Adrenal gland (tissue), 12 donors: Measurements from ENCODE around the gene RBL2. TPM values are rescaled to one million over a fixed set of nuclear protein-coding genes. Genes with fewer than 3 reads are reported as not detected.

Source experiments
- DNase-seq, 7 donors: peaks; one replicate each; pipeline ENCODE4 v3.0.0-alpha.2; 2019 to 2020
- H3K27ac ChIP-seq, 5 donors: fragments of 200-600 bp; sonication (generic) in 4 of 5; 1 replicate in 3 of 5; 2 replicates in 2 of 5; pipeline versions ENCODE4 v1.5.1 to v1.8.0; 2016 to 2020; ENCODE audit warnings: mild to moderate bottlenecking in 1 of 5
- H3K27me3 ChIP-seq: fragments of 200-600 bp; 2 replicates; pipeline ENCODE4 v1.8.0; 2021
- H3K36me3 ChIP-seq, 2 donors: fragments of 200-600 bp; replicated peaks in 1 of 2; 1 replicate in 1 of 2; 2 replicates in 1 of 2; pipeline versions ENCODE4 v1.5.1 to v1.8.0; 2018 to 2022
- H3K4me1 ChIP-seq, 2 donors: fragments of 200-600 bp; replicated peaks in 1 of 2; 1 replicate in 1 of 2; 2 replicates in 1 of 2; pipeline versions ENCODE4 v1.5.1 to v1.8.0; 2018 to 2021
- H3K4me3 ChIP-seq, 4 donors: fragments of 200-600 bp; sonication (generic) in 3 of 4; one replicate each; pipeline ENCODE4 v1.5.1; 2016 to 2018
- H3K9me3 ChIP-seq, 3 donors: fragments of 200-600 bp; sonication (generic) in 1 of 3; replicated peaks in 1 of 3; 1 replicate in 2 of 3; 2 replicates in 1 of 3; pipeline versions ENCODE4 v1.5.1 to v1.8.0; 2016 to 2021
- CTCF ChIP-seq, 6 experiments: fragments of 450-650 bp in 4 of 6; fragments of 200-600 bp in 2 of 6; sonication (generic) in 1 of 6; IDR thresholded peaks; 1 replicate in 5 of 6; 2 replicates in 1 of 6; pipeline versions ENCODE4 v1.5.1 to v1.8.0; 2016 to 2021; ENCODE audit warnings: antibody characterized with exemption in 6 of 6, mild to moderate bottlenecking in 2 of 6, moderate library complexity in 1 of 6
- POLR2A ChIP-seq, 2 donors: fragments of 450-650 bp; IDR thresholded peaks; one replicate each; pipeline ENCODE4 v1.6.1; 2017; ENCODE audit warnings: antibody characterized with exemption in 2 of 2, mild to moderate bottlenecking in 2 of 2, moderate library complexity in 1 of 2
- WGBS, 4 donors: extraction: QIAGEN DNeasy Blood & Tissue Kit in 2 of 4; methylation state at CpG; one replicate each; pipeline versions ENCODE4 v1.1.5 to v1.1.7; 2013 to 2017; 5-methylcytosine and 5-hydroxymethylcytosine counted together
- intact Hi-C, 2 donors: fragments of 100-400 bp; cut with DNase I; formaldehyde crosslinking; loops; one replicate each; pipeline versions ENCODE4 v1.14.1 to v1.15.0; 2022 to 2023
- polyA plus RNA-seq, 3 donors: library from polyadenylated mRNA; stranded (reverse); fragments of 200-250 nt in 2 of 3; fragments of 350-450 nt in 1 of 3; fragmentation: Illumina TruSeq in 1 of 3; extraction: RNeasy Lipid Tissue Mini Kit (QIAGEN cat#74804) in 1 of 3; gene quantifications; one replicate each; pipeline ENCODE4 v1.2.3, GENCODE V29; 2013 to 2014
- total RNA-seq, 9 donors: library from RNA; depleted of rRNA in 4 of 9; stranded (reverse); fragments of >200 nt in 4 of 9; fragments of 120-200 nt in 1 of 9; fragmentation: NEBNext Ultra II Directional in 1 of 9; extraction: Animal tissue kit (Norgen Biotek cat#: 25700) in 1 of 9; gene quantifications; one replicate each; pipeline versions ENCODE4 v1.1.0 to v1.2.4, GENCODE V29; 2013 to 2023
- donor health status: healthy with polysubstance abuse.
- donor health status: Bipolar disorder and iron deficiency.
- donor health status: DM: yes; HTN: yes; CAD: no.
- donor health status: DM: no; HTN: no; CAD: no.
- donor health status: DM: no; HTN: no; CAD: no.
- donor health status: DM: yes; HTN: yes; CAD: no.

RBL2 gene
- total and polyA plus RNA-seq, 12 donors: 28.2 to 78.3 (median 48.6) TPM

GRCh38 chr16:53458635-53459034 is 24.4 kb downstream of the RBL2 start:
- Histone ChIP-seq H3K36me3 (peaks cover 0 to 75% of the 10 kb centered on the region in 2 donors), H3K27me3 (no peaks in the 10 kb centered on the region), H3K4me3 (no peak overlapping the region), H3K27ac (no peak overlapping the region), H3K9me3 (no peaks in the 10 kb centered on the region), H3K4me1 (no peaks in the 10 kb centered on the region)
- DNase-seq: no peak
- intact Hi-C loops: loop anchor here in 1 of 2 donors (10.0 kb wide), 1 partner anchor 144 kb away; no protein-coding TSS in a partner anchor
- 88 to 95% (median 90%) methylated on average over 8 of the region's 8 CpGs for WGBS, 4 donors
- no peak for TF ChIP-seq CTCF (IDR thresholded peaks at IDR 0.05)
- no peak for TF ChIP-seq POLR2A (IDR thresholded peaks at IDR 0.05)

- Histone ChIP-seq H3K27ac (no peak overlapping the region), H3K9me3 (no peaks in the 10 kb centered on the region), H3K4me1 (no peaks in the 10 kb centered on the region), H3K27me3 (no peaks in the 10 kb centered on the region), H3K4me3 (no peak overlapping the region), H3K36me3 (peaks cover 0 to 75% of the 10 kb centered on the region in 2 donors)
- DNase-seq: peak in 4 of 7 donors; percentile 37 to 48 (median 42)
- 62 to 68% (median 65%) methylated on average over 6 of the region's 6 CpGs for WGBS, 4 donors
- no peak for TF ChIP-seq CTCF (IDR thresholded peaks at IDR 0.05)
- no peak for TF ChIP-seq POLR2A (IDR thresholded peaks at IDR 0.05)
- intact Hi-C loops: no loop called here
Observed at GRCh38 chr16:53465606-53466280, 31.5 kb downstream of the RBL2 start.

GRCh38 chr16:53476867-53477266 is 42.6 kb downstream of the RBL2 start:
- Histone ChIP-seq H3K4me1 (no peaks in the 10 kb centered on the region), H3K27me3 (no peaks in the 10 kb centered on the region), H3K36me3 (peaks cover 0 to 42% of the 10 kb centered on the region in 2 donors), H3K27ac (no peak overlapping the region), H3K9me3 (no peaks in the 10 kb centered on the region), H3K4me3 (no peak overlapping the region)
- whole genome bisulfite sequencing, 4 donors: 91 to 95% (median 92%) methylated on average over 2 of the region's 2 CpGs
- intact Hi-C loops: no loop called here
- TF ChIP-seq CTCF (IDR thresholded peaks at IDR 0.05) (no peak), POLR2A (IDR thresholded peaks at IDR 0.05) (no peak)
- no peak for DNase-seq

GRCh38 chr16:53478965-53479364 is 44.7 kb downstream of the RBL2 start:
- Histone ChIP-seq H3K4me3 (no peak overlapping the region), H3K36me3 (peaks cover 0 to 58% of the 10 kb centered on the region in 2 donors), H3K27me3 (no peaks in the 10 kb centered on the region), H3K9me3 (no peaks in the 10 kb centered on the region), H3K4me1 (no peaks in the 10 kb centered on the region), H3K27ac (no peak overlapping the region)
- intact Hi-C loops: no loop called here
- no peak for DNase-seq
- no peak for TF ChIP-seq POLR2A (IDR thresholded peaks at IDR 0.05)
- no peak for TF ChIP-seq CTCF (IDR thresholded peaks at IDR 0.05)
- 98 to 99% (median 99%) methylated on average over 5 of the region's 5 CpGs for WGBS, 4 donors
